SU-DHL-6 (cell line): Measurements from ENCODE around the gene ADAMTS19.

Experiments
- CTCF ChIP-seq: fragments of 200-600 bp; sonication (generic); IDR thresholded peaks from one replicate; pipeline ENCODE4 v1.5.1; 2017; ENCODE audit warnings: antibody characterized with exemption, mild to moderate bottlenecking, low read length, moderate library complexity; ENCODE audit not compliant: insufficient read depth, poor library complexity, severe bottlenecking
- EZH2phosphoT487 ChIP-seq: fragments of 200-600 bp; sonication (generic), shearing (Covaris generic); conservative IDR thresholded peaks from 2 replicates; pipeline ENCODE4 v1.6.1; 2018; ENCODE audit warnings: mild to moderate bottlenecking, antibody characterized with exemption, low read length, moderate library complexity, mixed read lengths

GRCh38 chr5:129496864-129497595 is 36.9 kb downstream of the ADAMTS19 start:
- no peak for TF ChIP-seq CTCF
- TF ChIP-seq EZH2phosphoT487: no peak
